CD8-positive, alpha-beta memory T cell (primary cell): ENCODE data around the gene MGLL. TPM values are rescaled to one million over a fixed set of nuclear protein-coding genes. Genes with fewer than 3 reads are reported as not detected.

Experiments
- CTCF ChIA-PET: fragments of 350-600 bp; sonication (Branson Sonifier 250); formaldehyde crosslinking; loops from one replicate; lab custom pipeline; 2021; ENCODE audit warnings: antibody characterized with exemption; lab: Charles Lee
- POLR2A ChIA-PET: fragments of 350-600 bp; sonication (Branson Sonifier 250); formaldehyde crosslinking; loops from one replicate; lab custom pipeline; 2021; ENCODE audit warnings: antibody characterized with exemption; lab: Charles Lee
- DNase-seq, 5 donors: peaks; one replicate each; pipeline versions ENCODE4 v3.0.0 to v3.0.0-alpha.2; 2020 to 2022; ENCODE audit warnings: mixed read lengths in 1 of 5
- H3K27ac ChIP-seq: one replicate; pipeline ENCODE4 v1.7.0; 2013; ENCODE audit warnings: low read depth, mild to moderate bottlenecking, low read length, moderate library complexity
- H3K27me3 ChIP-seq: 2 replicates; pipeline ENCODE4 v1.7.0; 2013; ENCODE audit warnings: low read length, mild to moderate bottlenecking; ENCODE audit not compliant: insufficient read depth, poor library complexity, severe bottlenecking
- H3K36me3 ChIP-seq: 2 replicates; pipeline ENCODE4 v1.7.0; 2013; ENCODE audit warnings: mild to moderate bottlenecking, low read length, moderate library complexity; ENCODE audit not compliant: insufficient read depth
- H3K4me1 ChIP-seq: 2 replicates; pipeline ENCODE4 v1.7.0; 2013; ENCODE audit warnings: mild to moderate bottlenecking, low read length, moderate library complexity; ENCODE audit not compliant: insufficient read depth
- H3K4me3 ChIP-seq: 2 replicates; pipeline ENCODE4 v1.7.0; 2013; ENCODE audit warnings: mild to moderate bottlenecking, low read length
- H3K9me3 ChIP-seq: 2 replicates; pipeline ENCODE4 v1.7.0; 2013; ENCODE audit warnings: mild to moderate bottlenecking, low read length
- H3K27ac Mint-ChIP-seq, 8 donors: one replicate each; pipeline ENCODE4 v1.8.0; 2020 to 2021; ENCODE audit warnings: mixed read lengths in 8 of 8, mild to moderate bottlenecking in 6 of 8, inconsistent platforms in 3 of 8, moderate library complexity in 3 of 8
- H3K27me3 Mint-ChIP-seq, 2 donors: one replicate each; pipeline ENCODE4 v1.8.0; 2020 to 2021; ENCODE audit warnings: mixed read lengths in 2 of 2, mild to moderate bottlenecking in 1 of 2, moderate library complexity in 1 of 2
- H3K36me3 Mint-ChIP-seq, 3 donors: one replicate each; pipeline ENCODE4 v1.8.0; 2020 to 2021; ENCODE audit warnings: mixed read lengths in 3 of 3, inconsistent platforms in 1 of 3, mild to moderate bottlenecking in 1 of 3
- H3K4me1 Mint-ChIP-seq, 3 donors: one replicate each; pipeline ENCODE4 v1.8.0; 2020 to 2021; ENCODE audit warnings: mixed read lengths in 3 of 3, inconsistent platforms in 1 of 3, mild to moderate bottlenecking in 1 of 3
- H3K4me3 Mint-ChIP-seq, 7 donors: one replicate each; pipeline ENCODE4 v1.8.0; 2020 to 2021; ENCODE audit warnings: mixed read lengths in 7 of 7, mild to moderate bottlenecking in 6 of 7, moderate library complexity in 4 of 7, inconsistent platforms in 2 of 7
- H3K9me3 Mint-ChIP-seq, 5 donors: one replicate each; pipeline ENCODE4 v1.8.0; 2020 to 2022; ENCODE audit warnings: mixed read lengths in 5 of 5, mild to moderate bottlenecking in 3 of 5, moderate library complexity in 2 of 5, inconsistent platforms in 1 of 5
- polyA plus RNA-seq: library from polyadenylated mRNA; unstranded; fragments of 300-500 nt; fragmentation: Illumina TruSeq; gene quantifications from one replicate; pipeline ENCODE4 v1.2.3, GENCODE V29; 2021
- total RNA-seq, 2 experiments: library from RNA; stranded (reverse); gene quantifications; one replicate each; pipeline ENCODE4 v1.2.3, GENCODE V29; 2021

Gene MGLL
- total and polyA plus RNA-seq, 3 experiments from 2014 or later, result 3.0 to 5.9 (median 5.3) TPM

- peaks cover 0 to 20% (median 0%) of the 10 kb centered on the region in 3 donors for H3K36me3 Mint-ChIP-seq
- Histone ChIP-seq H3K36me3 (no peaks in the 10 kb centered on the region), H3K4me1 (no peaks in the 10 kb centered on the region), H3K27ac (no peak overlapping the region), H3K9me3 (peaks cover 4% of the 10 kb centered on the region), H3K4me3 (no peak overlapping the region), H3K27me3 (no peaks in the 10 kb centered on the region)
- peaks cover 5 to 18% of the 10 kb centered on the region in 2 donors for H3K27me3 Mint-ChIP-seq
- CTCF ChIA-PET, result interaction anchor here (1.0 to 1.3 kb wide), 2 partner anchors 181 to 258 kb away, joined by 3 read pairs; no protein-coding TSS in a partner anchor
- peaks cover 19 to 29% (median 24%) of the 10 kb centered on the region in 5 donors for H3K9me3 Mint-ChIP-seq
- POLR2A ChIA-PET, result no interaction called here
- no peak overlapping the region for H3K27ac Mint-ChIP-seq
- no peak for DNase-seq
- no peak overlapping the region for H3K4me3 Mint-ChIP-seq
- no peaks in the 10 kb centered on the region for H3K4me1 Mint-ChIP-seq
Measured at GRCh38 chr3:127833281-127834032, 11.1 kb upstream of the MGLL start.

GRCh38 chr3:127831723-127832172 lies 9.4 kb upstream of the MGLL start:
- H3K4me3 ChIP-seq, result no peak overlapping the region
- POLR2A ChIA-PET, result no interaction called here
- Mint-ChIP-seq H3K27me3 (peaks cover 6 to 17% of the 10 kb centered on the region in 2 donors), H3K4me1 (no peaks in the 10 kb centered on the region), H3K27ac (no peak overlapping the region), H3K9me3 (peaks cover 28 to 37% (median 33%) of the 10 kb centered on the region in 5 donors), H3K4me3 (no peak overlapping the region), H3K36me3 (peaks cover 0 to 22% (median 1%) of the 10 kb centered on the region in 3 donors)
- CTCF ChIA-PET, result interaction anchor here (0.5 to 1.6 kb wide), 6 partner anchors 8 to 260 kb away, joined by 3 to 4 read pairs (median 4); no protein-coding TSS in a partner anchor
- no peaks in the 10 kb centered on the region for H3K27me3 ChIP-seq
- H3K27ac ChIP-seq, result no peak overlapping the region
- H3K9me3 ChIP-seq, result peaks cover 4% of the 10 kb centered on the region
- H3K36me3 ChIP-seq, result no peaks in the 10 kb centered on the region
- DNase-seq, result peak in 2 of 5 donors; percentile 11 to 56
- H3K4me1 ChIP-seq, result no peaks in the 10 kb centered on the region

- H3K4me3 Mint-ChIP-seq, result no peak overlapping the region
- H3K27me3 ChIP-seq, result no peaks in the 10 kb centered on the region
- H3K27ac ChIP-seq, result no peak overlapping the region
- peaks cover 0 to 22% (median 1%) of the 10 kb centered on the region in 3 donors for H3K36me3 Mint-ChIP-seq
- peaks cover 4% of the 10 kb centered on the region for H3K9me3 ChIP-seq
- H3K9me3 Mint-ChIP-seq, result peaks cover 26 to 42% (median 33%) of the 10 kb centered on the region in 5 donors
- H3K4me1 ChIP-seq, result no peaks in the 10 kb centered on the region
- POLR2A ChIA-PET, result no interaction called here
- H3K27ac Mint-ChIP-seq, result no peak overlapping the region
- H3K4me1 Mint-ChIP-seq, result peaks cover 0 to 4% (median 0%) of the 10 kb centered on the region in 3 donors
- DNase-seq, result no peak
- H3K4me3 ChIP-seq, result no peak overlapping the region
- CTCF ChIA-PET, result no interaction called here
- H3K27me3 Mint-ChIP-seq, result peaks cover 8 to 32% of the 10 kb centered on the region in 2 donors
- H3K36me3 ChIP-seq, result no peaks in the 10 kb centered on the region
Measured at GRCh38 chr3:127829537-127829936, 7.2 kb upstream of the MGLL start.

GRCh38 chr3:127827808-127828207 lies 5.5 kb upstream of the MGLL start:
- H3K36me3 Mint-ChIP-seq, result peaks cover 0 to 22% (median 1%) of the 10 kb centered on the region in 3 donors
- H3K9me3 ChIP-seq, result peaks cover 4% of the 10 kb centered on the region
- no peaks in the 10 kb centered on the region for H3K4me1 ChIP-seq
- H3K9me3 Mint-ChIP-seq, result peaks cover 26 to 42% (median 33%) of the 10 kb centered on the region in 5 donors
- H3K27ac Mint-ChIP-seq, result no peak overlapping the region
- peaks cover 15 to 38% of the 10 kb centered on the region in 2 donors for H3K27me3 Mint-ChIP-seq
- H3K36me3 ChIP-seq, result no peaks in the 10 kb centered on the region
- no peak overlapping the region for H3K4me3 Mint-ChIP-seq
- peaks cover 4% of the 10 kb centered on the region for H3K27me3 ChIP-seq
- ChIA-PET POLR2A (no interaction called here), CTCF (no interaction called here)
- H3K27ac ChIP-seq, result no peak overlapping the region
- DNase-seq, result no peak
- no peak overlapping the region for H3K4me3 ChIP-seq
- peaks cover 4 to 13% (median 6%) of the 10 kb centered on the region in 3 donors for H3K4me1 Mint-ChIP-seq

GRCh38 chr3:127825756-127826155 lies 3.4 kb upstream of the MGLL start:
- Histone ChIP-seq H3K4me1 (no peaks in the 10 kb centered on the region), H3K9me3 (peaks cover 4% of the 10 kb centered on the region), H3K4me3 (no peak overlapping the region), H3K36me3 (no peaks in the 10 kb centered on the region), H3K27me3 (peaks cover 15% of the 10 kb centered on the region), H3K27ac (no peak overlapping the region)
- Mint-ChIP-seq H3K36me3 (peaks cover 0 to 22% (median 1%) of the 10 kb centered on the region in 3 donors), H3K27ac (no peak overlapping the region), H3K9me3 (peaks cover 24 to 35% (median 31%) of the 10 kb centered on the region in 5 donors), H3K4me3 (no peak overlapping the region), H3K27me3 (peaks cover 30 to 45% of the 10 kb centered on the region in 2 donors), H3K4me1 (peaks cover 11 to 32% (median 16%) of the 10 kb centered on the region in 3 donors)
- no peak for DNase-seq
- ChIA-PET POLR2A (no interaction called here), CTCF (no interaction called here)

- Mint-ChIP-seq H3K27me3 (peaks cover 34 to 57% of the 10 kb centered on the region in 2 donors), H3K9me3 (peaks cover 13 to 21% (median 17%) of the 10 kb centered on the region in 5 donors), H3K27ac (no peak overlapping the region), H3K4me1 (peaks cover 11 to 37% (median 19%) of the 10 kb centered on the region in 3 donors), H3K4me3 (peak overlapping the region in 5 of 7 donors; percentile 1 to 75 (median 19)), H3K36me3 (peaks cover 0 to 8% (median 1%) of the 10 kb centered on the region in 3 donors)
- H3K4me1 ChIP-seq, result no peaks in the 10 kb centered on the region
- H3K36me3 ChIP-seq, result no peaks in the 10 kb centered on the region
- no peak for DNase-seq
- H3K27ac ChIP-seq, result no peak overlapping the region
- CTCF ChIA-PET, result interaction anchor here (1.4 kb wide), 1 partner anchor 8 kb away, joined by 3 read pairs; no protein-coding TSS in a partner anchor
- POLR2A ChIA-PET, result no interaction called here
- peaks cover 15% of the 10 kb centered on the region for H3K27me3 ChIP-seq
- no peaks in the 10 kb centered on the region for H3K9me3 ChIP-seq
- no peak overlapping the region for H3K4me3 ChIP-seq
Measured at GRCh38 chr3:127824151-127824825, 2.0 kb upstream of the MGLL start.

- Mint-ChIP-seq H3K4me1 (peaks cover 11 to 37% (median 19%) of the 10 kb centered on the region in 3 donors), H3K27ac (peak overlapping the region in 1 of 8 donors; percentile 35), H3K27me3 (peaks cover 34 to 57% of the 10 kb centered on the region in 2 donors), H3K36me3 (peaks cover 0 to 1% (median 1%) of the 10 kb centered on the region in 3 donors), H3K9me3 (peaks cover 7 to 13% (median 9%) of the 10 kb centered on the region in 5 donors), H3K4me3 (peak overlapping the region; percentile 5 to 78 (median 65))
- H3K4me1 ChIP-seq, result no peaks in the 10 kb centered on the region
- ChIA-PET CTCF (interaction anchor here (1.4 kb wide), 1 partner anchor 9 kb away, joined by 3 read pairs; no protein-coding TSS in a partner anchor), POLR2A (no interaction called here)
- H3K27me3 ChIP-seq, result peaks cover 15% of the 10 kb centered on the region
- H3K4me3 ChIP-seq, result no peak overlapping the region
- H3K27ac ChIP-seq, result no peak overlapping the region
- no peaks in the 10 kb centered on the region for H3K9me3 ChIP-seq
- H3K36me3 ChIP-seq, result no peaks in the 10 kb centered on the region
- DNase-seq, result no peak
Measured at GRCh38 chr3:127823426-127823857, 1.1 kb upstream of the MGLL start.
